Muscle layer of colon (tissue), 2 donors: ENCODE measurements around the gene PLXNA2.

Source experiments
- H3K27ac ChIP-seq: one replicate; pipeline ENCODE4 v1.7.0; 2013; ENCODE audit warnings: low read depth, mild to moderate bottlenecking, low read length, moderate library complexity
- H3K27me3 ChIP-seq, 2 donors: one replicate each; pipeline ENCODE4 v1.7.0; 2013; ENCODE audit warnings: low read length in 2 of 2, mild to moderate bottlenecking in 2 of 2; ENCODE audit not compliant: insufficient read depth in 2 of 2, control insufficient read depth in 1 of 2
- H3K36me3 ChIP-seq: one replicate; pipeline ENCODE4 v1.7.0; 2013; ENCODE audit warnings: mild to moderate bottlenecking, low read length; ENCODE audit not compliant: insufficient read depth
- H3K4me1 ChIP-seq: one replicate; pipeline ENCODE4 v1.7.0; 2013; ENCODE audit warnings: mild to moderate bottlenecking, low read length; ENCODE audit not compliant: insufficient read depth
- H3K4me3 ChIP-seq, 2 donors: one replicate each; pipeline ENCODE4 v1.7.0; 2013; ENCODE audit warnings: low read length in 2 of 2, low read depth in 1 of 2, mild to moderate bottlenecking in 1 of 2, moderate library complexity in 1 of 2
- H3K9ac ChIP-seq: one replicate; pipeline ENCODE4 v1.7.0; 2013; ENCODE audit warnings: low read length
- H3K9me3 ChIP-seq: one replicate; pipeline ENCODE4 v1.7.0; 2013; ENCODE audit warnings: mild to moderate bottlenecking, low read length
- donor health status: abdominal sarcoma.
- donor health status: Adenocarcinoma of cecum.

PLXNA2 gene

DNA sequence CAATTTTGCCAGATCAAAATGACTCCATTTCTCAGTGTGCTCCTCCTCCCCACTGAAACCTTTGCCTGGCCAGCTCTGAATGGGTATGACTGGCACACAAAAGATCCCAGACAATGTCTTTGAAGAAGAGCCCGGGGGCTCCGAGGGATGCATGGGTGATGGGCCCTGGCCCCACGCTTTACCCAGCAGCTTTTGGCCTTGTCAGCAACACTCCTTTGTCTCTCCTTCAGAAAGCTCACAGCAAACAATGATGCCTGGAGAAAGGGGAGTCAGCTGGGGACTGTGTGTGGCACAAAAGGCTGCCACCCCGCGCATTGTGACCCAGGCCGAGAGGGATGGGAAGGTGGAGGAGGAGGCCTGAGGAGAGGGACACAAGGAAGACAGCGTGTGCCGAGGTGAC, 45.9 kb downstream of the PLXNA2 start:
- no peak overlapping the region for H3K4me3 ChIP-seq
- H3K9ac ChIP-seq, result no peak overlapping the region
- H3K27me3 ChIP-seq, result no peaks in the 10 kb centered on the region
- H3K36me3 ChIP-seq, result no peaks in the 10 kb centered on the region
- H3K9me3 ChIP-seq, result no peaks in the 10 kb centered on the region
- H3K27ac ChIP-seq, result no peak overlapping the region
- H3K4me1 ChIP-seq, result peaks cover 20% of the 10 kb centered on the region

DNA sequence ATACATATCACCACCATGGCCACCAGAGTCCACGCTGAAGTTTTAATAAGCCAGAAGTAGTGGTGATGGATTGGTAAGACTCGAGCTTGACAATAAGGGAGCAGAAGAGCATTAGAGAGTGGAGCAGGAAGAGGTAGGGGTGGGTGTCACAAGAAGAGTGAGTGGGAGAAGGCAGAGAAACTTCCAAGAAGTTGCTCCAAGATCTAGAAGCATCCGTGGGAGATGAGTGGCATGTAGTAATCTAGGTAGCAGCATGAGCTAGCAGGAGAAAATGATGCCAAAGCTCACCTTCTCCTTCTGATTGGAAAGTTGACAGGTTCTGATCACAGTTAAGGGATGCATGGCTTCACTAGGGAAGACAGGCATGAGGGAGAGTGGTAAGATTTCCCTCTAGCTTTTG, 49.2 kb downstream of the PLXNA2 start:
- no peak overlapping the region for H3K9ac ChIP-seq
- H3K9me3 ChIP-seq, result no peaks in the 10 kb centered on the region
- H3K4me3 ChIP-seq, result no peak overlapping the region
- peaks cover 4% of the 10 kb centered on the region for H3K36me3 ChIP-seq
- H3K27me3 ChIP-seq, result no peaks in the 10 kb centered on the region
- peaks cover 23% of the 10 kb centered on the region for H3K4me1 ChIP-seq
- H3K27ac ChIP-seq, result no peak overlapping the region

GRCh38 chr1:208192995-208193394, 51.2 kb downstream of the PLXNA2 start:
- no peak overlapping the region for H3K4me3 ChIP-seq
- peaks cover 23% of the 10 kb centered on the region for H3K4me1 ChIP-seq
- H3K36me3 ChIP-seq, result peaks cover 4% of the 10 kb centered on the region
- no peaks in the 10 kb centered on the region for H3K9me3 ChIP-seq
- H3K27ac ChIP-seq, result no peak overlapping the region
- no peak overlapping the region for H3K9ac ChIP-seq
- no peaks in the 10 kb centered on the region for H3K27me3 ChIP-seq

- Histone ChIP-seq H3K9ac (no peak overlapping the region), H3K4me1 (peaks cover 26% of the 10 kb centered on the region)
These were observed 53.4 kb downstream of the PLXNA2 start for GRCh38 chr1:208190784-208191183.

DNA sequence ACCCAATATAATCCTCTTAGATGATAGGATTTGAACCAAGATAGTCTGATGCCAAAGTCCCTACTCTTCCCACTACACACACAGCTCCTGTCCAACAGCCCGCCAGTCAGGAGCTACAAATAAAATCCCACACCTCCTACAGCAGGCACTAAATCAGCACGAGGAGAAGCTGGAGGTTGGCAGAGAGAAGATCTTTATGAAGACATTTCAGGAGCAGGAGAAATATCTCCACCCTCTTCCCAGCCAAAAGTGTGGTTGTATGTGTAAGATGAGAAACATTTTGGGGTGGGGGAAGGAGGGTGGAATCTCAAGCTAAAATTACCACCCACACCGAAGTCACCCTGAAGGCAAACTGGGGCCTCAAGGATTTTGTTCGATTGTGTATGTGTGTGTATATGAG, 54.5 kb downstream of the PLXNA2 start:
- Histone ChIP-seq H3K4me1 (peaks cover 29% of the 10 kb centered on the region), H3K27ac (no peak overlapping the region), H3K9me3 (no peaks in the 10 kb centered on the region), H3K9ac (no peak overlapping the region), H3K27me3 (no peaks in the 10 kb centered on the region), H3K4me3 (no peak overlapping the region), H3K36me3 (peaks cover 4% of the 10 kb centered on the region)

More at GRCh38 chr1:208190784-208191183, 53.4 kb downstream of the PLXNA2 start:
- Histone ChIP-seq H3K4me3 (no peak overlapping the region), H3K27ac (no peak overlapping the region), H3K27me3 (no peaks in the 10 kb centered on the region), H3K9me3 (no peaks in the 10 kb centered on the region), H3K36me3 (peaks cover 4% of the 10 kb centered on the region)

DNA sequence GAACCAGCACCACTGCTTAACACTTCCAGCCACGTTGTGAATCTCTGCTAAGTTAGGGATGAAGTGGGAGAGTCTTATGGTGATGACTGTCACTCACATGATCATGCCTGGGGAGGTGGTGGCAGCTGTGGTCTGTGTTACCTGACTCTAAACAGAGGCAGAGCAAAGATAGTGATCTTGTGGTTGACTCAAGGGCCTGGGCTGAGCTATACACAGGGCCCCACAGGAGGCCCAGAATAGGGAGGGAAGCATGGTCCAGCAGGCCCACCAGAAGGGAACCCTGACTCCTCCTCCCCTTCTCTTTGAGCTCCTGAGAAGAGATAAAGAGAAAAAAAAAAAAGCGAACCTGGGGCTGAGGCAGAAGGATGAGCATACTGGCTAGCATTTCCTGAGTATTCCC, 55.0 kb downstream of the PLXNA2 start:
- Histone ChIP-seq H3K9me3 (no peaks in the 10 kb centered on the region), H3K4me1 (peaks cover 29% of the 10 kb centered on the region), H3K27me3 (no peaks in the 10 kb centered on the region), H3K36me3 (peaks cover 4% of the 10 kb centered on the region), H3K27ac (no peak overlapping the region), H3K4me3 (no peak overlapping the region), H3K9ac (no peak overlapping the region)

DNA sequence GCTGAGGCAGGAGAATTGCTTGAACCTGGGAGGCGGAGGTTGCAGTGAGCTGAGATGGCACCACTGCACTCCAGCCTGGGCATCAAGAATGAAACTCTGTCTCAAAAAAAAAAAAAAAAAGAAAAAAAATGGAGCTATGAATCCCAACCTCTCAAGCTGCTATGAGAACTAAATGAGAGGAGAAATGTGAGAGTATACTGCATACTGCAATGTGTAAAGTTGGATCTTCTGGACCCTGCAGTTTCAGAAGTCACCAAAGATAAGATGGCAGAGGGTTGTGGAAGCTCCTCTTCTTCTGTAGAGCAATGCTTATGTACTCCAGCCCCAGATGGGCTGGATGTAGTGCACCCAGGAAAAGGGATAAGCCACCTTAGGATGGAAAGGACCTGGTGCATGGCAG, 55.6 kb downstream of the PLXNA2 start:
- Histone ChIP-seq H3K27ac (no peak overlapping the region), H3K36me3 (peaks cover 4% of the 10 kb centered on the region), H3K9ac (no peak overlapping the region), H3K4me1 (peaks cover 31% of the 10 kb centered on the region), H3K9me3 (no peaks in the 10 kb centered on the region), H3K4me3 (no peak overlapping the region), H3K27me3 (no peaks in the 10 kb centered on the region)

- H3K27ac ChIP-seq, result no peak overlapping the region
- H3K9me3 ChIP-seq, result no peaks in the 10 kb centered on the region
- peaks cover 4% of the 10 kb centered on the region for H3K36me3 ChIP-seq
- no peak overlapping the region for H3K4me3 ChIP-seq
- H3K27me3 ChIP-seq, result no peaks in the 10 kb centered on the region
- no peak overlapping the region for H3K9ac ChIP-seq
- peaks cover 23% of the 10 kb centered on the region for H3K4me1 ChIP-seq
These were observed 56.6 kb downstream of the PLXNA2 start for GRCh38 chr1:208187499-208188041.

GRCh38 chr1:208185801-208186231, 58.4 kb downstream of the PLXNA2 start:
- Histone ChIP-seq H3K9me3 (no peaks in the 10 kb centered on the region), H3K36me3 (no peaks in the 10 kb centered on the region), H3K4me3 (no peak overlapping the region), H3K27me3 (no peaks in the 10 kb centered on the region), H3K27ac (no peak overlapping the region), H3K4me1 (peaks cover 32% of the 10 kb centered on the region), H3K9ac (no peak overlapping the region)

GRCh38 chr1:208184966-208185654, 59.1 kb downstream of the PLXNA2 start:
- H3K9me3 ChIP-seq, result no peaks in the 10 kb centered on the region
- H3K9ac ChIP-seq, result no peak overlapping the region
- H3K36me3 ChIP-seq, result no peaks in the 10 kb centered on the region
- H3K4me1 ChIP-seq, result peaks cover 39% of the 10 kb centered on the region
- H3K27me3 ChIP-seq, result no peaks in the 10 kb centered on the region
- H3K4me3 ChIP-seq, result no peak overlapping the region
- peak overlapping the region; percentile 62 for H3K27ac ChIP-seq

DNA sequence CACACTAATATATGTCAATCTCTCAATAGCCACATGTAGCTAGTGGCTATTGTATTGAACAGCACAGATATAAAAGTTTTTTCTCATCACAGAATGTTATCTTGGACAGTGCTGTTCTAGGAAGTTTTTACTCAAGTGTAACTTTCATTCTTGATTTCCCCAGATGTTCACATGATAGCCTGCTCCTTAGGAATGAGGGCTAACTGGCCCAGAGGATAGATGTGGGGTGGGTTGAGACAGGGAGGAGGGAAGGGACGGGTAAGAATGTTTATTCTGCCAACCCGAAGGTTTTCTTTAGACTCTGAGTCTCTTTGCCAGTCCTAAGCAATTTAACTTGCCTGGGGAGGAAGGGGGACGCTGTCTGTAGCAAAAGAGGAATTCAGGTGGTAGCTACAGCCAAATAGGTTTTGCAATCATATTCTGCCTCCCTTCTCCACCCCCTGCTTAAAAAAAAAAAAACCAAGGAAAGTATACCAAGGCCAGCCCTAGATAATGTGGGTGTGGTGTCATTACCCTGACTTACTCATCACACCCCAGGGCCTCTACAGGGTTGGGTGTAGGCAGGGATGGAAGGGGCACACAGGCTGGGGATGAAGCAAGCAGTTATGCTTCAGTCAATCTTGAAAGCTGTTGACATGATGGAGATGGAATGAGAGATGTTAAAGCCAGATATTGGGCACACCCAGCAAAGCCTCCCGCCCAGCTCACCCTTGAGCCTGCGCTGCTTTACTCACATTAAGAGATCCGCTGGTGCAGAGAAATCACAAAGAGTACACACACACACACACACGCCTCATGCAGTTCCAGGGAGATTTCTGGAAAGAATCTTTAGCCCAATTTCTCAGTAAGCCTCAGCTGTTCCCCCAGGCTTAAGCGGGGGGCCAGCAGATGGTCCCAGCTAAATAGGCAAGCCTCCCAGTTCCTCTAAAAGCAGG, 59.9 kb downstream of the PLXNA2 start:
- H3K36me3 ChIP-seq, result no peaks in the 10 kb centered on the region
- peak overlapping the region; percentile 62 for H3K27ac ChIP-seq
- no peak overlapping the region for H3K9ac ChIP-seq
- no peaks in the 10 kb centered on the region for H3K9me3 ChIP-seq
- no peaks in the 10 kb centered on the region for H3K27me3 ChIP-seq
- peaks cover 46% of the 10 kb centered on the region for H3K4me1 ChIP-seq
- H3K4me3 ChIP-seq, result no peak overlapping the region
